ENCODE results near the gene STXBP6.
A peak's percentile ranks its signal among the peaks of the same experiment; 100 is the strongest.
"Not testable (repeated sequence)": the region's sequence is repeated elsewhere in the genome, so short reads cannot be mapped to it uniquely, and the experiment has no call there.

The STXBP6 gene

GRCh38 chr14:24965934-24966578 lies 83.9 kb downstream of the STXBP6 start:
- DNase-seq (ENCODE audit: low read depth), result peak; percentile 90
- H3K4me3 ChIP-seq (ENCODE audit: control insufficient read depth, low read depth, low read length), result no peak overlapping the region
- TF ChIP-seq CTCF (IDR thresholded peaks at IDR 0.05; ENCODE audit: control insufficient read depth, insufficient read depth, low read depth, low read length, missing control alignments), result no peak

GRCh38 chr14:24965578-24965933 lies 84.4 kb downstream of the STXBP6 start:
- no peak for DNase-seq (ENCODE audit: low read depth)
- no peak for TF ChIP-seq CTCF (IDR thresholded peaks at IDR 0.05; ENCODE audit: control insufficient read depth, insufficient read depth, low read depth, low read length, missing control alignments)
- no peak overlapping the region for H3K4me3 ChIP-seq (ENCODE audit: control insufficient read depth, low read depth, low read length)

GRCh38 chr14:24964591-24964990 lies 85.4 kb downstream of the STXBP6 start:
- no peak for TF ChIP-seq CTCF (IDR thresholded peaks at IDR 0.05; ENCODE audit: control insufficient read depth, insufficient read depth, low read depth, low read length, missing control alignments)
- H3K4me3 ChIP-seq (ENCODE audit: control insufficient read depth, low read depth, low read length), result no peak overlapping the region
- DNase-seq (ENCODE audit: low read depth), result no peak

GRCh38 chr14:24964048-24964447 lies 85.9 kb downstream of the STXBP6 start:
- TF ChIP-seq CTCF (IDR thresholded peaks at IDR 0.05; ENCODE audit: control insufficient read depth, insufficient read depth, low read depth, low read length, missing control alignments), result no peak
- no peak for DNase-seq (ENCODE audit: low read depth)
- no peak overlapping the region for H3K4me3 ChIP-seq (ENCODE audit: control insufficient read depth, low read depth, low read length)

DNA sequence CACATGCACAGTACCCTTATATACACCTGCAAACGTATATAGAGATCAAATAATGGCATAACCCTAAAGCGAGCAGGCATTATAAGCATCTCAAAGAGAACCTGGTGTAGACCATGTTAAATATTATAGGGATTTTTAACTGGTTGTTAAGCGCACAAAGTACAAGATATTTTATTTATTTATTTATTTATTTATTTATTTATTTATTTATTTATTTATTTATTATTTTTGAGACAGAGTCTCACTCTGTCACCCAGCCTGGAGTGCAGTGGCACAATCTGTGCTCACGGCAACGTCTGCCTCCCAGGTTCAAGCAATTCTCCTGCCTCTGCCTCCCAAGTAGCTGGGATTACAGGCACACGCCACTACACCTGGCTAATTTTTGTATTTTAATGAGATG lies 87.8 kb downstream of the STXBP6 start:
- H3K4me3 ChIP-seq (ENCODE audit: control insufficient read depth, low read depth, low read length), result not testable (repeated sequence)

GRCh38 chr14:24960816-24961215 lies 89.1 kb downstream of the STXBP6 start:
- no peak overlapping the region for H3K4me3 ChIP-seq (ENCODE audit: control insufficient read depth, low read depth, low read length)
- no peak for DNase-seq (ENCODE audit: low read depth)
- TF ChIP-seq CTCF (IDR thresholded peaks at IDR 0.05; ENCODE audit: control insufficient read depth, insufficient read depth, low read depth, low read length, missing control alignments), result no peak

More for the DNA sequence above, 87.8 kb downstream of the STXBP6 start:
- not testable (repeated sequence) for DNase-seq (ENCODE audit: low read depth)

- DNase-seq (ENCODE audit: low read depth), result no peak
- no peak for TF ChIP-seq CTCF (IDR thresholded peaks at IDR 0.05; ENCODE audit: control insufficient read depth, insufficient read depth, low read depth, low read length, missing control alignments)
- H3K4me3 ChIP-seq (ENCODE audit: control insufficient read depth, low read depth, low read length), result no peak overlapping the region
Measured at GRCh38 chr14:24959791-24960331, 90.1 kb downstream of the STXBP6 start.
